Eye (tissue), 1 donor: ENCODE data around the gene ELOVL5.

Experiments used
- DNase-seq: peaks from one replicate; pipeline ENCODE4 v3.0.0-alpha.2; 2015

Gene ELOVL5

GRCh38 chr6:53266553-53267090 lies 82.1 kb downstream of the ELOVL5 start:
- DNase-seq = no peak

GRCh38 chr6:53264915-53265607 lies 83.7 kb downstream of the ELOVL5 start:
- no peak for DNase-seq

- no peak for DNase-seq
These were observed 84.4 kb downstream of the ELOVL5 start for GRCh38 chr6:53264337-53264736.

GRCh38 chr6:53263917-53264316 lies 84.8 kb downstream of the ELOVL5 start:
- no peak for DNase-seq

GRCh38 chr6:53259860-53260580 lies 88.7 kb downstream of the ELOVL5 start:
- DNase-seq = no peak

- DNase-seq = no peak
These were observed 90.0 kb downstream of the ELOVL5 start for GRCh38 chr6:53258774-53259155.

- no peak for DNase-seq
These were observed 90.5 kb downstream of the ELOVL5 start for GRCh38 chr6:53258076-53258773.

GRCh38 chr6:53257533-53257932 lies 91.2 kb downstream of the ELOVL5 start:
- no peak for DNase-seq

- no peak for DNase-seq
These were observed 91.7 kb downstream of the ELOVL5 start for GRCh38 chr6:53257001-53257400.

- no peak for DNase-seq
These were observed 96.5 kb downstream of the ELOVL5 start for GRCh38 chr6:53252177-53252692.

- no peak for DNase-seq
These were observed 97.6 kb downstream of the ELOVL5 start for GRCh38 chr6:53251033-53251672.

- no peak for DNase-seq
These were observed 98.3 kb downstream of the ELOVL5 start for GRCh38 chr6:53250176-53251032.

GRCh38 chr6:53246924-53247323 lies 101.8 kb downstream of the ELOVL5 start:
- no peak for DNase-seq

- DNase-seq = no peak
These were observed 103.8 kb downstream of the ELOVL5 start for GRCh38 chr6:53244958-53245357.

GRCh38 chr6:53244399-53244931 lies 104.3 kb downstream of the ELOVL5 start:
- no peak for DNase-seq

- DNase-seq = no peak
These were observed 106.8 kb downstream of the ELOVL5 start for GRCh38 chr6:53241938-53242337.

- DNase-seq = no peak
These were observed 108.0 kb downstream of the ELOVL5 start for GRCh38 chr6:53240761-53241160.

- DNase-seq = no peak
These were observed 108.6 kb downstream of the ELOVL5 start for GRCh38 chr6:53240139-53240538.

- DNase-seq = no peak
These were observed 109.2 kb downstream of the ELOVL5 start for GRCh38 chr6:53239526-53239925.

GRCh38 chr6:53238311-53238710 lies 110.4 kb downstream of the ELOVL5 start:
- no peak for DNase-seq

- DNase-seq = no peak
These were observed 112.5 kb downstream of the ELOVL5 start for GRCh38 chr6:53236241-53236640.

GRCh38 chr6:53235508-53235907 lies 113.2 kb downstream of the ELOVL5 start:
- no peak for DNase-seq
